Hepatocyte (in vitro differentiated cells): ENCODE data around the gene ADGRA1.

Experiments
- CTCF ChIP-seq: fragments of 200-600 bp; sonication (generic); IDR thresholded peaks from 2 replicates; pipeline ENCODE4 v1.5.1; 2016; ENCODE audit warnings: antibody characterized with exemption, mild to moderate bottlenecking; ENCODE audit not compliant: poor library complexity
- EZH2 ChIP-seq: fragments of 200-600 bp; sonication (generic); IDR thresholded peaks from 2 replicates; pipeline ENCODE4 v1.6.1; 2016; ENCODE audit warnings: antibody characterized with exemption, mild to moderate bottlenecking, borderline replicate concordance
- EZH2phosphoT487 ChIP-seq: fragments of 200-600 bp; sonication (generic); IDR thresholded peaks from one replicate; pipeline ENCODE4 v1.6.1; 2018; ENCODE audit warnings: antibody characterized with exemption, mild to moderate bottlenecking, low read depth, moderate library complexity; ENCODE audit not compliant: unreplicated experiment, severe bottlenecking

- TF ChIP-seq CTCF: no peak
- no peak for TF ChIP-seq EZH2
- no peak for TF ChIP-seq EZH2phosphoT487
These were observed 31.7 kb upstream of the ADGRA1 start for GRCh38 chr10:133056001-133056400.
